Tibial artery (tissue), 4 donors: ENCODE results near the gene TP53I13.

Experiments
- DNase-seq, 2 donors: peaks; one replicate each; pipeline ENCODE4 v3.0.0-alpha.2; 2019
- H3K27ac ChIP-seq, 2 donors: fragments of 200-600 bp; sonication (generic) in 1 of 2; 1 replicate in 1 of 2; 2 replicates in 1 of 2; pipeline ENCODE4 v1.5.1; 2018 to 2019; ENCODE audit warnings: mild to moderate bottlenecking in 1 of 2
- H3K27me3 ChIP-seq, 2 donors: fragments of 200-600 bp; sonication (generic) in 1 of 2; one replicate each; pipeline versions ENCODE4 v1.5.1 to v1.6.0; 2016 to 2019
- H3K36me3 ChIP-seq, 3 donors: fragments of 200-600 bp; sonication (generic) in 2 of 3; one replicate each; pipeline ENCODE4 v1.5.1; 2016 to 2019; ENCODE audit warnings: mild to moderate bottlenecking in 2 of 3
- H3K4me1 ChIP-seq, 4 donors: fragments of 200-600 bp; sonication (generic) in 2 of 4; 1 replicate in 3 of 4; 2 replicates in 1 of 4; pipeline ENCODE4 v1.5.1; 2016 to 2019
- H3K4me3 ChIP-seq, 2 donors: fragments of 200-600 bp; sonication (generic) in 1 of 2; 1 replicate in 1 of 2; 2 replicates in 1 of 2; pipeline ENCODE4 v1.5.1; 2018 to 2019; ENCODE audit warnings: mild to moderate bottlenecking in 2 of 2
- H3K9me3 ChIP-seq, 3 donors: fragments of 200-600 bp; sonication (generic) in 1 of 3; one replicate each; pipeline ENCODE4 v1.5.1; 2016 to 2019
- CTCF ChIP-seq, 2 experiments: fragments of 200-600 bp in 1 of 2; fragments of 450-650 bp in 1 of 2; IDR thresholded peaks; one replicate each; pipeline ENCODE4 v1.5.1; 2017 to 2019; ENCODE audit warnings: antibody characterized with exemption in 2 of 2, mild to moderate bottlenecking in 1 of 2, moderate library complexity in 1 of 2
- intact Hi-C: fragments of 100-400 bp; cut with DNase I; formaldehyde crosslinking; loops from one replicate; pipeline ENCODE4 v1.15.0; 2023; ENCODE audit warnings: low total_unique reads

TP53I13 gene

DNA sequence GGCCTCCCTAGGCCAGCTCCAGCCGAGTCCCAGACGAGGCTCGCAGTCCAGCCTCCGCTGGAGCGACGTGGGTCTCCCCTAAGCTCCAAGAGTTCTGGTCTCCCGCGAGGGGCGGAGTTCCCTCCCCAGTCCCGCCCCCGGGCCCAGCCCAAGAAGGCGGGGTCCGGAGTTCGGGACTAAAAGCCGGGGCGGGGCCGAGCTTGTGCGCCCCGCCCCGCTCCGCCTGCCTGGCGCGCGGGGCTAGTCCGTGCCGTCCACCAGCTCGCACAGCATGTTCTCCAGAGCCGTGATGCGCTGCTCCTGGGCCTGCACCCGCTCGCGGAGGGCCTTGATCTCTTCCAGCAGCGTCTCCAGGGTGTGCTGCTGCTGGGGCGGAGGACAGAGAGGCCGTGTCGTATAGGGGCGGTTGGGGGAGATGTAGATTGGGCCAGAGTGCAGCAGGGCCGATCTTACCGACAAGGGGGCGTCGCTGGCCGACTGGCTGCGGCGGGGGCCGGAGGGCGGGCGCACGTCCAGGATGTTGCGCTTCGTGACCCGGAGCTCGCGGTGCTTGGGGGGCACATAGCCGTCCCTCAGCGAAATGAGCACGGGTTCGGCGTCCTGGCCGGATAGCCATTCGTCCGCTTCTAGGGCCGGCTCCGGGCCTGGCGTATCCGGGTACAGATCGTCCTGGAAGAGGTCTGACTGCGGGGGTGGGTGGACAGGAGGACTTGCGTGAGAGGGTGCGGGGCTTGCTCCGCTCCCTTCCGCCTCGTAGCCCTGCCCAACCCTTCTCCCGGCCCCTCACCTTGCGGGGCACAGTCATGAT lies 47.2 kb downstream of the TP53I13 start:
- no peak for TF ChIP-seq CTCF (IDR thresholded peaks at IDR 0.05)
- peak overlapping the region; percentile 9 to 11 for H3K27ac ChIP-seq
- intact Hi-C loops: no loop called here
- no peaks in the 10 kb centered on the region for H3K9me3 ChIP-seq
- DNase-seq: peak; percentile 88 to 93
- H3K27me3 ChIP-seq: peaks cover 0 to 6% of the 10 kb centered on the region in 2 donors
- H3K4me3 ChIP-seq: peak overlapping the region; percentile 32 to 47
- H3K4me1 ChIP-seq: peaks cover 0 to 80% (median 66%) of the 10 kb centered on the region in 4 donors
- no peaks in the 10 kb centered on the region for H3K36me3 ChIP-seq

DNA sequence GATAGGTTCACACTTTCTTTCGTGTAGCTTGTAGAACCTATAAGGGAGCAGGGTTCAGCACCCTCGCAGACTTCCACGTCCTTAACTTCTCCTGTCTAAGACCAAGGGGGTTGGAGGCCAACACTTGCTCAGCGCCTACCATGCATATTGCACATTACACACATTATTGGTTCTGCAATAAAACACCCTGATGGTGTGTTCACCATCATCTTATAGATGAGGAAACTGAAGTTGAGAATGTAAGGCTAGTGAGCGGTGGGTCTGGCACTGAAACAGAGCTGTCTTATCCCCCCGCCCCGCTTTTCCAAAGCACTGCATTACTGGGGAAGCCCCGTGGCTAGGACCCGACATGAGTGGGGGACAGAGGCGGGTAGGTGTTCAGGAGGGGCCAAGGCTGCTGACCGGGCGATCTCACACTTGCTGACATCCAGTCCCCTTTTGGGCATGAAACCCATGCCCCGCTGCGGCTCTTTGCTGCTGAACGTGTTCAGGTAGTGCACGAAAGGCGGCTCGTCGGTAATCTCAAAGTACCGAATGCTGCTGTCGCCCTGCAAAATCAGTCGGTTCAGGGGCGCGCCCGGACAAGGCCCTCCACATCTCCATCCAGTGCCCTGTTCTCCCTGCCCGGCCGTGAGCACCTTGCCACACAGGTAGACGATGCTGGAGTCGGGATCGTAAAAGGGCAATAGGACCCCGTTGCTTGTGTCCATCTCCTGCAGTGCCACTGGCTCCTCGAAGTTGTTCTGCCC lies 48.0 kb downstream of the TP53I13 start:
- Histone ChIP-seq H3K9me3 (no peaks in the 10 kb centered on the region), H3K4me1 (peaks cover 0 to 87% (median 70%) of the 10 kb centered on the region in 4 donors), H3K36me3 (no peaks in the 10 kb centered on the region), H3K4me3 (peak overlapping the region; percentile 32 to 47), H3K27ac (peak overlapping the region; percentile 9 to 11), H3K27me3 (peaks cover 0 to 6% of the 10 kb centered on the region in 2 donors)
- intact Hi-C loops: no loop called here
- DNase-seq: peak in 1 of 2 donors; percentile 70
- no peak for TF ChIP-seq CTCF (IDR thresholded peaks at IDR 0.05)

DNA sequence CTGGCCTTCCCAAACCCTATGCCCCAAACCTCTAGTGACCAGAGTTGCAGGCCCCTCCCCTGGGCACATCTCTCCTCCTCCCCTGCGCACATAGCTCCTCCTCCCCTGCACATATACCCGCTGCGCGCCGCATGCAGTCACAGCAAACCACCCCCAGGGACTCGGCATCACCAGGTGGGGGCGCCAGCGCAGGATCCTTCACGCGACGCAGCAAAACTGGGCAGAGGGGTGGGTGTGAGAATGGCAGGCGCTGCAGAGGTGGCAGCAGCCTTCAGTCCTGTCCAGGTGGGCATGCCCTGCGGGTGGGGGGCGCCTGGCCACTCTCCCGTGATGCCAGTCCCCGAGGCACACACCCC lies 48.6 kb downstream of the TP53I13 start:
- no peaks in the 10 kb centered on the region for H3K9me3 ChIP-seq
- intact Hi-C loops: no loop called here
- peak overlapping the region; percentile 34 to 42 for H3K4me3 ChIP-seq
- peak overlapping the region in 1 of 2 donors; percentile 15 for H3K27ac ChIP-seq
- peaks cover 0 to 94% (median 73%) of the 10 kb centered on the region in 4 donors for H3K4me1 ChIP-seq
- peak; percentile 78 to 87 for DNase-seq
- peaks cover 0 to 6% of the 10 kb centered on the region in 2 donors for H3K27me3 ChIP-seq
- no peaks in the 10 kb centered on the region for H3K36me3 ChIP-seq
- TF ChIP-seq CTCF (IDR thresholded peaks at IDR 0.05): peak; percentile 38 to 51

DNA sequence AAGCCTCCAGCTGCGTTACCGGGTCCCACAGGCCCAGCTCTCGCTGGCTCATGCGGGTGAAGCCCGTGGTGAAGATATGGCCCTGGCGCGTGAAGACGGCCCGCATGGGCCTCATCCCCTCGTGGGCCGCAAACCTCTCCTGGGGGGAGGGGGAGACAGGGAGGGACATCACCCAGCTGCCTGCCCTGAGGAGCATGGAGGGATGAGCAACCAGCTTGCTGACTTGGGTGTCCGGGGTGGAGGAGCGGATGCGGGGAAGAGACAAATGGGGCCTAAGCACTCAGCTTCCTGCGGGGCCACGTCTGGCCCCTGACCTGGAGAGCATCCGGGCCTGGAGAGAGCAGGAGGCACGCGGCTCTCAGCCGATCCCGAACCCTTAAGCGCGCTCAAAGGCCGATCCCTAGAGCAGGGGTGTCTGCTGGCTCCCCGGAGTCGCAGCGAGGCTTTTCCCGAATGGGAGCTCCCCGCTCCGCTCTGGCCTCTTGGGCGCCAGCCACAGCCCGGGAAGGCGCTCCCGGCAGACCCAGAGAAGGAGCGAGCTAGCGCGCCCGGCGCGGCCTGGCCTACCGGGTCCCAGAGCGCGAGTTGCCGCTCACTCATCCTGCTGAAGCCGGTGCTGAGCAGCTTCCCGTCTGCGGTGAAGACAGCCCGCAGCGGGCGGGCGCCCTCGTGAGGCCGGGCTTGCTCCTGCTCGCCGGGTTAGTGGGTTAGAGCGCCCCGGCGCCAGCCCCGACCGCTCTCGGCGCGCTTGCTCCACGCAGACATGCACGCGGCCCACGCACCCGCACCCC lies 49.2 kb downstream of the TP53I13 start:
- DNase-seq: peak in 1 of 2 donors; percentile 87
- peaks cover 0 to 95% (median 78%) of the 10 kb centered on the region in 4 donors for H3K4me1 ChIP-seq
- no peaks in the 10 kb centered on the region for H3K36me3 ChIP-seq
- intact Hi-C loops: no loop called here
- H3K4me3 ChIP-seq: peak overlapping the region; percentile 34 to 42
- TF ChIP-seq CTCF (IDR thresholded peaks at IDR 0.05): peak in 1 of 2 experiments; percentile 41
- peaks cover 0 to 6% of the 10 kb centered on the region in 2 donors for H3K27me3 ChIP-seq
- peak overlapping the region in 1 of 2 donors; percentile 15 for H3K27ac ChIP-seq
- H3K9me3 ChIP-seq: no peaks in the 10 kb centered on the region
